Measurements from ENCODE around the gene ST8SIA2. TPM values are rescaled to one million over a fixed set of nuclear protein-coding genes. Genes with fewer than 3 reads are reported as not detected.

Gene ST8SIA2
- total RNA-seq, 2 experiments from 2014 or later, result not detected

DNA sequence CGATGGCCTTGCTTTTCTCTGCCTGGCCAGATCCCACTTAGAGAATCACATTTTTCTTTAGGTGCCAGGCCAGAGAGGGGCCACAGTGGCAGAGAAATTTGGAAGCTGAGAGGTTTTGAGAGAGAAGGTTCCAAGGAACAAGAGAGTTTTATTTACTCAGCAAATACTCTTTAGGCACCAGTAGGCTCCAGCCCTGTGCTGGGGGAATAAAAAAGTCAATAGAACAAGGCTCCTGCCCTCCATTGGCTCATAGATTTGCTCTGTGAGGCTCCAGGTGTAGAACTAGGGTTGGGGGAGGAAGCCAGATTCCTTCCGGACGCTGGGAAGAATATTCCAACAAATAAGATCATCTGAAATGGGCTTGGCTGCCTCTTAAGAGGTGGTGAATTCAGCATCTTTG lies 59.9 kb downstream of the ST8SIA2 start:
- Mint-ChIP-seq H3K36me3 (ENCODE audit: low read depth) (no peaks in the 10 kb centered on the region), H3K9me3 (no peaks in the 10 kb centered on the region), H3K4me1 (ENCODE audit: low read depth) (no peaks in the 10 kb centered on the region), H3K4me3 (no peak overlapping the region), H3K27ac (no peak overlapping the region), H3K27me3 (no peaks in the 10 kb centered on the region)
- no peaks in the 10 kb centered on the region for H3K4me1 ChIP-seq (ENCODE audit: insufficient read depth, low read length)
- no peaks in the 10 kb centered on the region for H3K36me3 ChIP-seq (ENCODE audit: insufficient read depth, low read length)
- no peaks in the 10 kb centered on the region for H3K9me3 ChIP-seq (ENCODE audit: control insufficient read depth in 1 of 2, insufficient read depth in 1 of 2, low read length in 2 of 2)
- peaks cover 0 to 10% of the 10 kb centered on the region in 2 experiments for H3K27me3 ChIP-seq (ENCODE audit: control insufficient read depth in 1 of 2, insufficient read depth in 2 of 2, low read length in 2 of 2)
- H3K27ac ChIP-seq (ENCODE audit: low read depth in 1 of 2, low read length in 2 of 2), result no peak overlapping the region
- POLR2A ChIA-PET, result no interaction called here
- DNase-seq (no peak), ATAC-seq (ENCODE audit: poor library complexity) (no peak)
- CTCF ChIA-PET, result no interaction called here
- no peak overlapping the region for H3K4me3 ChIP-seq (ENCODE audit: low read length)
- TF ChIP-seq, protein P1, sequence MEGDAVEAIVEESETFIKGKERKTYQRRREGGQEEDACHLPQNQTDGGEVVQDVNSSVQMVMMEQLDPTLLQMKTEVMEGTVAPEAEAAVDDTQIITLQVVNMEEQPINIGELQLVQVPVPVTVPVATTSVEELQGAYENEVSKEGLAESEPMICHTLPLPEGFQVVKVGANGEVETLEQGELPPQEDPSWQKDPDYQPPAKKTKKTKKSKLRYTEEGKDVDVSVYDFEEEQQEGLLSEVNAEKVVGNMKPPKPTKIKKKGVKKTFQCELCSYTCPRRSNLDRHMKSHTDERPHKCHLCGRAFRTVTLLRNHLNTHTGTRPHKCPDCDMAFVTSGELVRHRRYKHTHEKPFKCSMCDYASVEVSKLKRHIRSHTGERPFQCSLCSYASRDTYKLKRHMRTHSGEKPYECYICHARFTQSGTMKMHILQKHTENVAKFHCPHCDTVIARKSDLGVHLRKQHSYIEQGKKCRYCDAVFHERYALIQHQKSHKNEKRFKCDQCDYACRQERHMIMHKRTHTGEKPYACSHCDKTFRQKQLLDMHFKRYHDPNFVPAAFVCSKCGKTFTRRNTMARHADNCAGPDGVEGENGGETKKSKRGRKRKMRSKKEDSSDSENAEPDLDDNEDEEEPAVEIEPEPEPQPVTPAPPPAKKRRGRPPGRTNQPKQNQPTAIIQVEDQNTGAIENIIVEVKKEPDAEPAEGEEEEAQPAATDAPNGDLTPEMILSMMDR (IDR thresholded peaks at IDR 0.05), result no peak
- intact Hi-C loops (cut with DNase I, micrococcal nuclease), result no loop called here

DNA sequence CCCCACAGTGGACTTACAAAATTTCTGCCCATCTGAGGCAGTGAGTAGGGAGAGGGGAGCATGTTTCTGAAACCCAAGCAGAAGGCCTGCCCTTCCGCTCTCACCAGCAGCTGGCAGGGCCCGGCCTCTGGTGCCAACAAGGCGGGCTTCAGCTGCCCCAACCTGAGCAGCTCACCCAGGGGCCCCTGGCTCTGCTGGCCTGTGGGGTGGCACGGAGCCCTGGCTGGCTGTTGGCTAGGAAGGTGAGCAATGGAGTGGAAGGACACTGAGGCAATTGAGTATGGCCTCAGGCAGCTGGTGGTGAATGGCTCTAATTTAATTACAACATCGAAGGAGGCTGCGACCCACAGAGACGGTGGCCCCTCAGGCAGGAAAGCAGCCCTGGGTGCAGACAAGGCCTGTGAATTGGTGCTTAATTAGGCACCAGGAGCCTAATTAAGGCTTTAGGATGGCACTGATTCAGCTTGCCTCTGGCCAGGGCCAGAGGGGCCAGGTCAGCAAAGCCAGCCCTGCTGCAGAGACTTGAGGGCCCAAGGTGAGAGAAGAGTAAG lies 60.9 kb downstream of the ST8SIA2 start:
- ChIA-PET POLR2A (no interaction called here), CTCF (no interaction called here)
- H3K36me3 Mint-ChIP-seq (ENCODE audit: low read depth), result no peaks in the 10 kb centered on the region
- H3K9me3 Mint-ChIP-seq, result no peaks in the 10 kb centered on the region
- intact Hi-C loops (cut with DNase I, micrococcal nuclease), result no loop called here
- Histone ChIP-seq H3K9me3 (ENCODE audit: control insufficient read depth in 1 of 2, insufficient read depth in 1 of 2, low read length in 2 of 2) (no peaks in the 10 kb centered on the region), H3K27ac (ENCODE audit: low read depth in 1 of 2, low read length in 2 of 2) (no peak overlapping the region), H3K36me3 (ENCODE audit: insufficient read depth, low read length) (no peaks in the 10 kb centered on the region), H3K4me3 (ENCODE audit: low read length) (no peak overlapping the region), H3K27me3 (ENCODE audit: control insufficient read depth in 1 of 2, insufficient read depth in 2 of 2, low read length in 2 of 2) (peaks cover 0 to 10% of the 10 kb centered on the region in 2 experiments), H3K4me1 (ENCODE audit: insufficient read depth, low read length) (no peaks in the 10 kb centered on the region)
- H3K27ac Mint-ChIP-seq, result no peak overlapping the region
- no peaks in the 10 kb centered on the region for H3K27me3 Mint-ChIP-seq
- ATAC-seq (ENCODE audit: poor library complexity) (no peak), DNase-seq (no peak)
- H3K4me3 Mint-ChIP-seq, result no peak overlapping the region
- H3K4me1 Mint-ChIP-seq (ENCODE audit: low read depth), result no peaks in the 10 kb centered on the region
- TF ChIP-seq, protein P1 (IDR thresholded peaks at IDR 0.05), result no peak

DNA sequence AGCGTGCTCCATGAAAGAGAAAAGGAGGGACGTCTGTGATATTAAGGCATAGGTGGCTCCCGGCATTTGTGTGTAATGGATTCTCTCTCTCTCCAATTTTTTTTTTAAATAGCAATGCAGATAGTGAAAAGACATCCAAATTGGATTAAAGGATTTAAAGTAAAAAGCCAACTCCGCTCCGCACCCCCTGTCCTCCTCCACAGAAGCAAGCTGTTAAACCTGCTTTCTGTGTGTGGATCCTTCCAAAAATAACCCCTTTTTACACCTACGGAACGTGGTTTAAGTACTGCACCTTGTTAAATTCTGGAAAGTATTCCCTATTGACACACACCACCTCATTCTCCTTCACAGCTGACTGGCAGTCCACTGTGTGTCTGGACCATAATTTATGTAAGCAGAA lies 61.6 kb downstream of the ST8SIA2 start:
- Histone ChIP-seq H3K36me3 (ENCODE audit: insufficient read depth, low read length) (no peaks in the 10 kb centered on the region), H3K4me1 (ENCODE audit: insufficient read depth, low read length) (no peaks in the 10 kb centered on the region), H3K9me3 (ENCODE audit: control insufficient read depth in 1 of 2, insufficient read depth in 1 of 2, low read length in 2 of 2) (no peaks in the 10 kb centered on the region), H3K27me3 (ENCODE audit: control insufficient read depth in 1 of 2, insufficient read depth in 2 of 2, low read length in 2 of 2) (peaks cover 0 to 10% of the 10 kb centered on the region in 2 experiments), H3K27ac (ENCODE audit: low read depth in 1 of 2, low read length in 2 of 2) (no peak overlapping the region), H3K4me3 (ENCODE audit: low read length) (no peak overlapping the region)
- CTCF ChIA-PET, result no interaction called here
- ATAC-seq (ENCODE audit: poor library complexity), result no peak
- intact Hi-C loops (cut with DNase I, micrococcal nuclease), result no loop called here
- TF ChIP-seq, protein P1 (IDR thresholded peaks at IDR 0.05), result no peak
- Mint-ChIP-seq H3K9me3 (no peaks in the 10 kb centered on the region), H3K4me3 (no peak overlapping the region), H3K4me1 (ENCODE audit: low read depth) (no peaks in the 10 kb centered on the region), H3K36me3 (ENCODE audit: low read depth) (no peaks in the 10 kb centered on the region), H3K27ac (no peak overlapping the region), H3K27me3 (no peaks in the 10 kb centered on the region)
- POLR2A ChIA-PET, result no interaction called here
- no peak for DNase-seq

Measured in CD4-positive, alpha-beta T cell (primary cell).